Vagina (tissue), 2 donors: ENCODE results near the gene MALRD1.

Experiments
- CTCF ChIP-seq, 3 experiments: fragments of 450-650 bp in 2 of 3; fragments of 200-600 bp in 1 of 3; sonication (generic) in 1 of 3; IDR thresholded peaks; one replicate each; pipeline ENCODE4 v1.5.1; 2017 to 2019; ENCODE audit warnings: antibody characterized with exemption in 3 of 3, mild to moderate bottlenecking in 2 of 3, moderate library complexity in 2 of 3
- POLR2A ChIP-seq, 2 donors: fragments of 450-650 bp; IDR thresholded peaks; one replicate each; pipeline ENCODE4 v1.6.1; 2017; ENCODE audit warnings: antibody characterized with exemption in 2 of 2, mild to moderate bottlenecking in 2 of 2, moderate library complexity in 2 of 2

GRCh38 chr10:19656420-19657042 is 607.9 kb downstream of the MALRD1 start:
- TF ChIP-seq CTCF (IDR thresholded peaks at IDR 0.05) (no peak), POLR2A (IDR thresholded peaks at IDR 0.05) (no peak)
